ENCODE measurements around the gene KIF16B. TPM values are rescaled to one million over a fixed set of nuclear protein-coding genes. Genes with fewer than 3 reads are reported as not detected.

The KIF16B gene
- total RNA-seq, 4 donors from 2014 or later = 70.5 to 169 (median 80.2) TPM

GRCh38 chr20:16360668-16361067, 212.6 kb downstream of the KIF16B start:
- Histone ChIP-seq H3K27me3 (no peaks in the 10 kb centered on the region), H3K4me3 (no peak overlapping the region), H3K27ac (no peak overlapping the region), H3K4me1 (no peaks in the 10 kb centered on the region), H3K36me3 (no peaks in the 10 kb centered on the region), H3K9me3 (no peaks in the 10 kb centered on the region)
- no peak for TF ChIP-seq POLR2A (IDR thresholded peaks at IDR 0.05)
- TF ChIP-seq CTCF (IDR thresholded peaks at IDR 0.05) = no peak
- DNase-seq = no peak

- Histone ChIP-seq H3K27ac (no peak overlapping the region), H3K36me3 (no peaks in the 10 kb centered on the region), H3K4me3 (no peak overlapping the region), H3K27me3 (no peaks in the 10 kb centered on the region), H3K9me3 (no peaks in the 10 kb centered on the region), H3K4me1 (no peaks in the 10 kb centered on the region)
- no peak for DNase-seq
- TF ChIP-seq POLR2A (IDR thresholded peaks at IDR 0.05) (no peak), CTCF (IDR thresholded peaks at IDR 0.05) (no peak)
These were observed 219.8 kb downstream of the KIF16B start for GRCh38 chr20:16353417-16353781.

- Histone ChIP-seq H3K36me3 (no peaks in the 10 kb centered on the region), H3K27ac (no peak overlapping the region), H3K4me1 (no peaks in the 10 kb centered on the region), H3K4me3 (no peak overlapping the region), H3K27me3 (no peaks in the 10 kb centered on the region), H3K9me3 (no peaks in the 10 kb centered on the region)
- DNase-seq = no peak
- TF ChIP-seq CTCF (IDR thresholded peaks at IDR 0.05) = no peak
- TF ChIP-seq POLR2A (IDR thresholded peaks at IDR 0.05) = no peak
These were observed 220.4 kb downstream of the KIF16B start for GRCh38 chr20:16352751-16353416.

- DNase-seq = no peak
- Histone ChIP-seq H3K4me3 (no peak overlapping the region), H3K36me3 (no peaks in the 10 kb centered on the region), H3K27ac (no peak overlapping the region), H3K27me3 (no peaks in the 10 kb centered on the region), H3K4me1 (no peaks in the 10 kb centered on the region), H3K9me3 (no peaks in the 10 kb centered on the region)
- no peak for TF ChIP-seq CTCF (IDR thresholded peaks at IDR 0.05)
- TF ChIP-seq POLR2A (IDR thresholded peaks at IDR 0.05) = no peak
These were observed 220.9 kb downstream of the KIF16B start for GRCh38 chr20:16352321-16352720.

- no peaks in the 10 kb centered on the region for H3K4me1 ChIP-seq
- no peaks in the 10 kb centered on the region for H3K27me3 ChIP-seq
- H3K36me3 ChIP-seq = peaks cover 0 to under 1% (median 0%) of the 10 kb centered on the region in 3 donors
- H3K4me3 ChIP-seq = no peak overlapping the region
- no peaks in the 10 kb centered on the region for H3K9me3 ChIP-seq
- TF ChIP-seq POLR2A (IDR thresholded peaks at IDR 0.05) = no peak
- no peak for TF ChIP-seq CTCF (IDR thresholded peaks at IDR 0.05)
- no peak for DNase-seq
- H3K27ac ChIP-seq = no peak overlapping the region
These were observed 221.8 kb downstream of the KIF16B start for GRCh38 chr20:16351415-16351814.

- no peak for TF ChIP-seq POLR2A (IDR thresholded peaks at IDR 0.05)
- TF ChIP-seq CTCF (IDR thresholded peaks at IDR 0.05) = no peak
- no peak overlapping the region for H3K4me3 ChIP-seq
- H3K27ac ChIP-seq = no peak overlapping the region
- no peak for DNase-seq
- no peaks in the 10 kb centered on the region for H3K9me3 ChIP-seq
- peaks cover 0 to 5% (median 0%) of the 10 kb centered on the region in 3 donors for H3K36me3 ChIP-seq
- no peaks in the 10 kb centered on the region for H3K4me1 ChIP-seq
- H3K27me3 ChIP-seq = no peaks in the 10 kb centered on the region
These were observed 222.8 kb downstream of the KIF16B start for GRCh38 chr20:16350465-16350864.
